GM21381 (cell line): Measurements from ENCODE around the gene AATK.

Experiments
- ATAC-seq: cut with Tn5 transposase; IDR thresholded peaks from one replicate; pipeline ENCODE4 v1.9.1; 2021; ENCODE audit warnings: mild to moderate bottlenecking, moderate library complexity; ENCODE audit not compliant: unreplicated experiment

The AATK gene

DNA sequence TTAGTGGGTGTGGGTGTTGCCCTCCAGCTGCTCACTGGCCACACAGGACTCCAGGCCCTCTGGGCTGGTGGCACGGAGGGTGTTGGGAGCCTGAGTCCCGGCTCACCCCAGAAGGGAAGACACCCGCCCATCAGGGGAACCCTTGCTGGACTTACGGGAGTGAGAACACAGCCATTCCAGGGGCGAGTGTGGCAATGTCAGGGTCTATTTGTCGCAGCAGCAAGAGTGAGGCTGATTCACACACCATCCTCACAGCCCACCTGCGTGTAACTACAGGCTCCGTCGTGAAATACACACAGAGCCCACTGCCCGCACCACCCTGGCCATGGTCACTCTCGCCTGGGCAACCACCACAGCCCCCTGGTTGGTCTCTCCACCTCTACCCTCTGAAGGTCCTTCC lies 17.8 kb upstream of the AATK start:
- ATAC-seq: no peak

DNA sequence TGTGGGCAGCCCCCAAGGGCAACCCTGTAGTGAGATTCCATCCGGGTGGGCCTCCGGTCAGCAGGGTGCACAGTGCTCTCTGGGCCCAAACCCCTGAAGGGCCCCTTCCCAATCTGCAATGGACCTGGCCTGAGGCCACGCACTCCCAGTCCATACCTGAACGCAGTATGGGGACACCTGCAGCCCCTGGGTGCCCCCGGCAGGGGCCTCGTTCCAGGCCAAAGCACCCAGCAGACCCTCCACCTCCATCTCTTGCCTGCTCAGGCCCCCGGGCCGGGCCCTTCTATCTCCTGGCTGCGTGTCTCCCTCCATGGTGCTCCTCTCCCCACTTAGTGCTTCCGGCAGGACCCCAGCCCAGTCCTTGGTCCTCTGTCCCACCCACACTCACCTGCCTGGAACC lies 17.3 kb upstream of the AATK start:
- no peak for ATAC-seq

DNA sequence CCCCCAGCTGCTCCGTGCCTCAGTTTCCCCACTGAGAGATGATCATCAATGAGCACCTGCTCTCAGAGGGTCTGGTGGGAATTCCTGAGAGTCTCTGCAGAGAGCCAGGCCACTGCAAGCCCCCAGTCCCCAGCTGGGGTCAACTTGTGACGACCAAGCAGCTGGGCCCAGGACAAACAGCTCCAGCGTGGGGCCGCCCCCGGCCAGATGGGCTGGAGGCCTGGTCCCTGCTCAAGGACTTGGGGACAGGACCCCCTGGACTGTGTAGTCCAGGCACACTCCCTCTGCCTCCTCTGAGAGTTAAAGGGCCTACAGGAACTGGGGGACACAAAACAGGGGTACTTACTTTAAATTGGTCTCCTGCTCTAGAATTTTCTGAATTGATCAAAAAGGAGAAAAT lies 16.6 kb upstream of the AATK start:
- ATAC-seq: no peak

DNA sequence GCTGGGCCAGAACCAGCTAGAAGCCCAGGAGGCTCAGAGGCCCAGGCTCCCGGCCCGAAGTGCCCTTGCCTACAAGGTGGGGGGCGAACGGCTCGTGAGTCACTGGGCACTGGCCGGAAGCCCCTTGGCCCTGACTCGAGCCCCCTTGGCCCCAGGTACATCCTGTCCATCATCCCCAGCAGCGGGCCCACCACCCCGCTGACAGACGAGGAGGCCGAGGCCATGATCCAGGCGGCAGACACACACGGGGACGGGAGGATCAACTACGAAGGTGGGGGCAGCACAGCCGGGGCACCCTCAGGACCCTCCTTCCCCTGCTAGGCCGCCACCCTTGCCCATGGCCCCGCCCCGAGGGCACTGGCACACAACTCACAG lies 15.8 kb upstream of the AATK start:
- no peak for ATAC-seq

DNA sequence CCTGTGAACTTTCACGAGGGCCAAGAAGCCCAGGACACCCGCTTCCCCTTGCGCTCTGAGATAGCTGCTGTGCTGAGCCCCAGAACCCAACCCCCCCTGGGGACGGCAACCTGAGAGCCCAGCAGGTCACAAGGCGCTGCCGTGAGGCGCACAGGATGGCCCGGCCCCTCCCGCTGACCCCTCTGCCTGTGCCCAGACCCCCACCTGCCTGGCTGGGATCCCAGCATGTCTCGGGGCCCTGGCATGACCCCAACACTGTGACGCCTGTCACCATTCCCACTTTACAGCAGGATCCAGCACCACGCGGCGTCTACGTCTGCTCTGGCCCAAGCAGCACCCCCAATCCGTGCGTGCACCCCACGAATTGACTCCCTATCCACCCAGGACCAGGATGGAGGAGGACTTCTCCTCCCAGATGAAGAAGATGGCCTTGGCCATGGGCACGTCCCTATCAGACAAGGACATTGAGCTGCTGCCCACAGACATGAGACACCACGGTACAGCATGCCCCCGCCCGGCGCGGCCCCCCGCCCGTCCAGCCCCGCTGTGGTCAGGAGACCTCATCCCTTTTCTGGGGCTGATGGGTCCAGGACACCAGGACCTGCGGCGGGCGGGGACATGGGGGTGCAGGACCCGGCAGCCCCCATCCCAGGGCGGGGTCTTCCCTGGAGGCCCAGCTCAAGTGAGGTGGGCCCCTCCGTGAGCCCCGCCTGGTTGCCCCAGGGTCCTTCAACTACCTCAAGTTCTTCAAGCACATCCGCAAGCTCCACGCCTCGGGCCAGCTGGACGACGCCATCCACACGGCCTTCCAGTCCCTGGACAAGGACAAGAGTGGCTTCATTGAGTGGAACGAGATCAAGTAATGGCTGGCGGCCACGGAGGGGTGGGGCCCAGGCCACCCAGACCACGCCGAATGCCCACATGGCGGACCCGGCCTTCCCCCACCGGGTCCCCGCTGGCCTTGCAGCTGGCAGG lies 15.1 kb upstream of the AATK start:
- ATAC-seq: no peak

DNA sequence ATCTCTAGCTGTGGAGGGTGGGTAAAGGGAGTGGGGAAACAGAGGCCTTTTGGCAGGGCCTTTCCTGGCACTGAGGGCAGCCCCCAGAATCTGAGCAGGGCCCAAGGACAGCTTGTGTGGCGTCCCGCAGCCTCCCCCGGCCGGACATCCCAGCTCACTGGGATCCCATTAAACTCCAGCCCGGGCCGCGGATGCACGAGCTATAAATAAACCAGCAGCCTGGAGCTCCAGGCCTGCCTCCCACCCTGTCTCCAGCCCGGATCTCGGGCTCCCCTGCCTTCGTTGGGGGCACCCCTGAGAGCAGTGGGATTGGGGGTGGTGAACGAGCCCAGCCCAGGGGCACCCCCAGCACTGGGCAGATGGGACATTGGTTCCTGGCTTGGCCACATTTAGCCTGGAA lies 13.8 kb upstream of the AATK start:
- no peak for ATAC-seq

DNA sequence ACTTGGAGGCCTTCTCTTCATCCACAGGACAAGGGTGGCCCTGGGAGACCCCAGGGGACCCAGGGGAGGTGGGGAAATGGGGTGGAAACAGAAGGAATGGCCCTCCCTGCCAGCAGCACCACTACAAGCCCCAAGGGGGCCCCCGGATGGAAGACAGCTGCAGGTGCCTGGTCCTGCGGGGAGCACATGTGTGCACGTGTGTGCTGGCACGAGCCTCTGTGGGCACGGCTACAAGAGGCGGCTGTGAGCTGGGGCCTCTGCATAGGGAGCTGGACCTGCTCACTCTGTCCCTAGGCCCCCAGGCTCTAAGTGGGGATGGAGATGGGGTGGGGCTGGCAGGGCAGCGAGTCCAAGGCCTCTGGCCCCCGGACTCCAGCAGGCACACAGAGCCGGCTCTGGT lies 13.2 kb upstream of the AATK start:
- ATAC-seq: no peak

DNA sequence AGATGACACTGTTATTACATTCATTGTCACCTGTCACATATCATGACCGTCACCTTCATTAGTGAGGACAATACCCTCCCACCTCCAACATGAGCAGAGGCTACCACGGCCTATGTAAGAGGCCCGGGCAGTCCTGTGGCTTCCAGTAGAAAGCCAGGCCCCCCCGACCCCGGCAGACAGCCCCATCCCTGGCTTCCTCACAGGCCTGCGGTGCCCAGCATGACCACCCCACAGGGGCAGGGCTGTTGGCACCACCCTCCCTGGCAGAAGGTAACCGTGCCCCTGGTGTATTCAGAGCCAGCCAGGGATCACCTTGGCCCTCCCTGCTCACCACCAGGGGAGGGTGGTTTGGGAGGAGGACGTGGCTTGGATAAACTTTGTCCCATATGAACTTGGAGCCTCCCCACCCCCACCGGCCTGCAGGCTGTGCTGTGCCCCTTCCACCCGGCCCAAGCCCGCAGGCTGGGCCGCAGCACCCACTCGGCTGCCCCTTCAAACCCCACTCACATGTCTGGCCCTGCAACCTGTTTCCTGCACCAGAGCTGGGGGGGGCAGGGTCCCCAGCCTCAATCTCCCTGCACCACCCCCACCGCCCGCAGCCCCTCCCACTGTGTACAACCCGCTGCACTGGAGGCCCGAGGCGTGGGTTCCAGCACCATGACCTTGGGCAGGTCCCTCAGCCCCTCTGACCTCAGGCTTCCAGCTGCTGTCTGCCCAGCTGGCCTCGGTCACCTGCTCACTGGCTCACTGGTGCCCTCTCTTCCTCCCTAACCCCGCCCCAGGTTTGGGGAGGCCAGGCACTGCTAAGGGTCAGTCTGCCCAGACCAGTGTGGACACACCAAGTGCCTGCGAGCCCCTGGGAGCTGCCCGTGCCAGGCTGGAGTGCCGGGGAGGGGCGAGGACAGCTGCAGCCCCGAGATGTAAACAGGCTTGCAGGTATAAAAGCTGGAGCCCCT lies 12.4 kb upstream of the AATK start:
- ATAC-seq: no peak

DNA sequence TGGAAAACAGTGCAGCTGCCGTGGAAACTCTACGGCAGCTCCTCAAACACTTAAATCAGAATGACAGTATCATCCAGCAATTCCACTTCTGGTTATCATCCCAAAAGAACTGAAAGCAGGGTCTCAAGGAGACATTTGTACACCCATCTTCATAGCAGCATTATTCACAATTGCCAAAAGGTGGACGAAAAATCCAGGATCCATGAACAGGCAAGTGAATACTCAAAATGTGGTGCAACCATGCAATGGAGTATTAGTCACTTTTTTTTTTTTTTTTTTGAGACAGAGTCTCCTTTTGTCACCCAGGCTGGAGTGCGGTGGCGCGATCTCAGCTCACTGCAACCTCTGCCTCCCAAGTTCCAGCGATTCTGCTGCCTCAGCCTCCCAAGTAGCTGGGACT lies 10.6 kb upstream of the AATK start:
- ATAC-seq: no peak

DNA sequence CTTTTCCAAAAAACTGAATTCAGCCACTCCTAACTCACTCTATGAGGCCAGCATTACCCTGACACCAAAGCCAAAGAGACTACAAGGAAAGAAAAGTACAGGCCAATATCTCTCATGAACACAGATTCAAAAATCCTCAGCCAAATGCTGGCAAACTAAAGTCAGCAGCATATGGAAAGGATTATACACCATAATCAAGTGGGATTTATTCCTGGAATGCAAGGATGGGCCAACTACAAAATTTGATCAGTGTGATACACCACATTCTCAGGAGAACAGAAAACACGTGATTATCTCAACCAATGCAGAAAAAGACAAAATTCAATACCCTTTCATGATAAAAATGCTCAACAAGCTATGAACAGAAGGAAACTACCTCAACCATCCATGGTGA lies 7.7 kb upstream of the AATK start:
- no peak for ATAC-seq

DNA sequence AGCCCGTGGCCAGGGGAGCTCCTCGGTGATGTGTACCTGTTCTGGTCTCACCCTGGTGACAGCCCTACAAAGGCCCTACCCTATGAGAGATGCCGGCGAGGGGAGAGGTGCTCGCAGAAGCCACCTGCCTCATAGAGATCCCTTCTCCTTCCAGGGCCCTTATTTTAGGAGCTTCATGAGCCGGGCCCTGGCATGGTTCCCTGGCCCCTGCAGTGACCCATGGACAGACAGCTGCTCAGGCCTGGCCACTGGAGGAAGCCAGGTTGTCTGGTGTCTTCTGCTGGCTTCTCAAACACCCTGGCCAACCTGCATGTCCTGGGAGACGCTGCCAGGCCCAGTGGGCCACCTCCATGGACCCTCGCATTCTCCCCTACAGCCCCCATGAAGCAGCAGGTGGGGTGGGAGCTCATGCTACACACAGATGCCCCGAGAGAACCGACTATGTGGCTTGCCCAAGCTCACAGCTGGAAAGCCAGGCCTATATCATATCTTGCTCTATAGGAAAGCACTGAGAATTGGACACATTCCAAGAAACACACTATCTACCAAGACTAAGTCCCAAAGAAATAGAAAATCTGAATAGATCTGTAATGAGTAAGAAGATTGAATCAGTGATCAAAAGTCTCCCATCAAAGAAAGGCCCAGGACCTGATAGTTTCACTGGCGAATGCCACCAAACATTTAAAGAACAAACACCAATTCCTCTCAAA lies 7.2 kb upstream of the AATK start:
- no peak for ATAC-seq

DNA sequence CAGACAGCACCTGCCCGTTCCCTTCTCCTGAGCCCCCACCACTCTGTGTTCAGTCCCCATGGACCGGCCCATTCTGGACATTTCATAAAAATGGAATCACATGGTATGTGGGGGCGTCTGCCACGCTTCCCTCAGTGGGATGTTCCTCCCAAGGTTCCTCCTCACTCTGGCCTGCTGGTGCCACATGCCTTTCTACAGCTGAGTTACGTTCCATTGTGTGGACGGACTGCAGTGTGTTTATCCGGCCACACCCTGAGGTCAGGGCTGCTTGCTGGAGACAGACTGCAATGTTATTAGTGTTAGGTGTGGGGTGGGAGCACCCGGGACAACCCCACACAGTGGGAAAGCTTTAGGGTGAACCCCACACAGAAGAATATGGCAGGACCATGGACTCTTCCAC lies 5.9 kb upstream of the AATK start:
- no peak for ATAC-seq

DNA sequence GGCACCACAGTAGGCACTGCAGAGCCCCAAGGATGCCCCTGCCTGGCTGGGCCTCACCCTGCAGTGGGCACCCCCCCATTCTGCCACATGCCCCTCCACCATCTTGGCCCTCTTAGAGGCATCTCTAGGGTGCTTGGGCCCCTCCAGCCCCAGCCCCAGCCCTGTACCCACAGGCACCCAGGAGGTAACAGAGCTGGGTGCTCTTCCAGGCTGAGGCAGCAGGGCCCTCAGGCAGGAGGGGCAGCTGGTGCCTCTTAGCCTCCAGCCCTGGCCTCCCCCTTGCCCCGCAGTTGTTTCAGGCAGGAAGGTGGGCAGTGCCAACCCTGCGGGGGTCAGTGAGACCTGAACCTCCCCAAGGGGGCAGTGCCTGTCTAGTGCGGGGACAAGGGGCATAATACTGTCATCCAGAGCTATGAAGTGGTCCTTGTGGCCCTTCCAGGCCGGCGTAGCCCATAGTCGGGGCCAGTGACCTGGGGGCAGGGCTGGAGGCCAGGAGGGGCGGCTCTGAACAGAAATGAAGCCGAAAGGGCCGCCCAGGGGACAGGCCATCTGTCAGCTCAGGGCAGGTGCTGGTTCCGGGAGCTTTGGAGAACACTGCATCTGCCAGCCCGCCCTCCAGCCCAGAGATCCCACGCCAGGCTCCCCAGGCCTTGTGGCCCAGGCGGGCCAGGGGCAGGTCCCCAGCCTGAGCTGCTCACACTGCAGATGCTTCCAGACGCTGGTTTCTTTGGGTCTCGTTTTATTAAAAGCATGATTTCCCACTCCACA lies 4.9 kb upstream of the AATK start:
- no peak for ATAC-seq

DNA sequence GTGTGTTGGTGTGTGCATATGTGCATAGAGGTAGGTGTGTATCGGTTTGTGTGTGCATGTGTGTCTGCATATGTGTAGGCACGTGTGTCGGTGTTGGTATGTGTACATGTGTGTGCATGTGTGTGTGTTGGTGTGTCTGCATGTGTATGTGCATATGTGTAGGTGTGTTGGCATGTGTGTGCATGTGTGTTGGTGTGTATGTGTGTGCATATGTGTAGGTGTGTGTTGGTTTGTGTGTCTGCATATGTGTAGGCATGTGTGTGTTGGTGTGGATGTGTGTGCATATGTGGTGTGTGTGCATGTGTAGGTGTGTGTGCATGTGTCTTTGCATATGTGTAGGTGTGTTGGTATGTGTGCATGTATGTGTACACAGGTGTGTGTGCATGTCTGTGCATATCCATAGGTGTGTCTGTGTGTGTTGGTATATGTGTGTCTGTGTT lies 3.9 kb upstream of the AATK start:
- no peak for ATAC-seq

DNA sequence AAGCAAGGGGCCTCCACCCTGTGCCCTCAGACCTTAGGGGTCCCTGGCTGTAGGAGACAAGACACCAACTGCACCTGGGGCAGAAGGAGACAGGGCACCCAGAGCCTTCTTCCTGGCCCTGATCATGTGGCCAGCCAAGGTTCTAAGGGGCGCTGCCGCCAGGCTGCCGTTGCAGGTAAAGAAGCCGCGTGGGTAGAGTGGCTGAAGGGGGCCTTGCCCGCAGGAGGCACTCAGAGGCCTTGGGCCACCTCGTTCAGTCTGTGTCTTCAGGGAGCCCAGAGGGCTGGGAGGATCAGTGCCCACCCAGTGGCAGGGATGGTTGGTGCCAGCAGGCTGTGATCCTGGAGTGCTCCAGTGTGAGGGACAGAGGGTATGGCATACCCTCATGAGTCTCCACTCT lies 1.6 kb upstream of the AATK start:
- ATAC-seq: no peak

DNA sequence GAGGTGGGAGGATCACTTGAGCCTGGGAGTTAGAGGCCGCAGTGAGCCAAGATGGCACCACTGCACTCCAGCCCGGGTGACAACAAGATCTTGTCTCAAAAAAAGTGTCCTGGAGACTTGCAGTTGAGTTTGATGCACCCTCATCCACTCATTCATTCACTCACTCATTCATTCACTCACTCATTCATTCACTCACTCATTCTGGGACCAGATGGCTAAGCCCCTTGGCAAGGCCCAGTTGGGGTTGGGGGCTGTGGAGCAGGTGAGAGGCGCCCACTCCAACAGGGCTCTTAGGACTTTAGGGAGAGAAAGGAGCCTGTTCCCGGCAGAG lies 1.1 kb upstream of the AATK start:
- ATAC-seq: no peak

DNA sequence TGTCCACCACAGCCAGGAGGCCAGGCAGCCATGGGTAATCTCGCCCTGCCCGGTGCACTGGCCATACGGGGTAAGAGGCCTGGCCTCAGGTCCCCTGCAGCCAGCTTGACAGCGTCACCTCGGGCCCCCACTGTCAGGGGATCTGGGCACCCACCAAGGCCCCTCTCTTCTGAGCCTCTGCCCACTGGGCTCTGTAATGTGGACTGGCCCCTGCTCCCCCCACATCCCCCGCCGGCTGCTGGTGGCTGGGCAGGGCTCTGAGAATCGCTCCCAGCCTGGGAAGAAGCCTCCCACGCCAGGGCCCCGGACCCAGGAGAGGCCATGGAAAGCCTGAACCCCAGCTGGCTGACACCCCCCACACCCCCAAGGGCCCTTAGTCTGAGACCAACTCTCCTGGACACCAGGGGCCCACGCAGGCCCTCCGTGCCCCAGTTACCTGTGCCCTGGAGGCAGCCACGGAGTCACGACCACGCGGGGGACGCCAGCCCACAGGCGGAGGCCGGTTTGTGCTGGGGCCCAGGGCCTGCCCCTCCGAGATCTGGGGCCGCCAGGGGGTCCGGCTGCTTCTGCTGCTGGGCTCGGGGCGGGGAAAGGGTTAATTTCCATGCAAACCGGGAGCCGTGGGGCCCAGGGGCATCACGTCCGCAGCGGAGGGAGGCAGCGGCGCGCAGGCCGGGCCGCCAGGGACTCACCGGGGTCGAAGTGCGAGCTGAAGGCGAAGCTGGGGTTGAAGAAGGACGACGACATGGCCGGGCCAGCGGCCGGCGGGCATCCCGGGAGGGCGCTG lies 582 bp downstream of the AATK start, which contains the start of gene PVALEF:
TSS of gene PVALEF (plus strand) at position 262 of the 787 bp plus-strand sequence. CDS start 15,720 bp downstream, outside the sequence.
- ATAC-seq: no peak

DNA sequence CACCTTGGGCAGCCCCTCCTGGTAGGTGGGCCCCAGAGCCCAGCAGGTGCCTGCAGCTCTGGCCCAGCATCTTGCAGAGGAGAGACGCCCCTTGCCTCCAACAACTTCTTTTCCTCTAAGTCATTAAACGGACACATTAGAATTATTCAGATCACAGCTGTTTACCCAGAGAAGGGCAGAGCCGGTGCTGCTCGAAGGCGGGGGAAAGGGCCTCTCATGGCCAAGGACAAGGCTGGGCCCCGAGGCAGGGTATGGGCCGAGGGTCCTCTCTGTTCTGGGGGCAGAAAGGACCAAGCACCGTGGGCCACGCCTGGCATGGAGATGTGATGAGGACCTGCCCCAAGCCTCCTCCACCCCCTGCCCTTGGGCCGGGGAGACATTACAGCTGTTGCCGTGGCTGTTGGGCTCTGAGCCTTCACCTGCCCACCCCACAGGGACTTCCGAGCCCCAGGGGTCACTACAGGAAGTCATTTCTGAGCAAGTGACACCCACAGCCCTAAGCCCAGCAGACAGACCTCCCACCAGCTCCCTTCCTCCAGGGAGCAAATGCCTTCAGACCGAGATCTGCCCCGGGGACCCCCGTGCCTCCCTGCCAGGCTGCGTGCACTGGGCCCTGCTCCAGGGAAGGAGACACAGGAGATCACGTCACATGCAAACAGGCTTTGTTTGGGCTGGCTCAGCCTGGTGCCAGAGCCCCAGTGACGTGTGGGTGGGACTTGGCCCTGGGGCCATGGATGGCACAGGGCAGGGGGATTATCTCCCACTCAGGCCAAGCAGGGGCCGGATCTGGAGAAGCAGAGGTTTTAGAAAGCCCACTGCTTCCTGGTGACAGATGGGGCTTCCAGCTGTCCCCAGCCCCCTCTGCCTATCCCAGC lies 1.4 kb downstream of the AATK start:
- ATAC-seq: no peak
